NCI-H1417 (cell line): Measurements from ENCODE around the gene MYBPH.
A peak's percentile ranks its signal among the peaks of the same experiment; 100 is the strongest.

ENCODE experiments used
- DNase-seq, 3 experiments: peaks; one replicate each; lab custom pipeline; 2025; lab: John Stamatoyannopoulos, UW

MYBPH gene

GRCh38 chr1:203200916-203201315 is 25.3 kb upstream of the MYBPH start:
- DNase-seq = no peak

GRCh38 chr1:203199816-203200571 is 24.4 kb upstream of the MYBPH start:
- no peak for DNase-seq

- no peak for DNase-seq
Observed at GRCh38 chr1:203199481-203199815, 23.8 kb upstream of the MYBPH start.

DNA sequence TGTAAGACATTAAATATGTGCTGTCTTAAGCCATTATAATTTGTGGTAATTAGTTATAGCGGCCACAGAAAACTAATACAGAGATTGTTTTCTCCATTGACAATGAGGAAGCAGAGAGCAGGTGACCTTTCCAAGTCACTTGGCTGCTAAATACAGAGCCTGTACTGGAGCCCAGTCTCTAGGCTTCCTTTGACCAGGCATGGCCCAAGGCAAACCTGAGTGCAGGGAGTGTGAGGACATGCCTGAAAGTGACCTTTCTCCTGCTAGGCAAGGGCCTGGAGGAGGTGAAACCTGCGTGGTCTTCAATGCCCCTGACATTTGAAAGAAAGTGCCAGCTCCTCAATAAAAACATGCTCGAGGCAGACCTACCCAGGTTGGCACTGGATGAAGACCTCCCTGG is 23.4 kb upstream of the MYBPH start:
- no peak for DNase-seq

DNA sequence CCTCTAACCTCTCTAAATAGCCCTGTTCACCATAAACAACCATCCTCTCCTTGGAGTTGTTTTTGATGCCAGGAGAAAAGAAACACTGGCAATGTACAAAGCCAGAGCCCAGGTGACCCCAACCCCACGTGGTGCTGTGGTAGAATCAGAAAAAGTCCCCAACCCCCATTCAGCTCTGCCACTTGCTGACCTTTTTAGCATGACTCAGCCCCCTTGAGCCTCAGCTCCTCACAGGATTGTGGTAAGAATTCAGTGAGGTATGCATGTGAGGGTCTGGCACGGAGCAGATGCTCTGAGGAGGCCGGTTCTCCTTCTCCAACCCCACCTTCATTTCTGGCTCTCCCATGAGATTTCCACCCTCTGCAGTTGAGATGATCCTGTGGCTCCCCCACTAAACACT is 22.0 kb upstream of the MYBPH start:
- no peak for DNase-seq

DNA sequence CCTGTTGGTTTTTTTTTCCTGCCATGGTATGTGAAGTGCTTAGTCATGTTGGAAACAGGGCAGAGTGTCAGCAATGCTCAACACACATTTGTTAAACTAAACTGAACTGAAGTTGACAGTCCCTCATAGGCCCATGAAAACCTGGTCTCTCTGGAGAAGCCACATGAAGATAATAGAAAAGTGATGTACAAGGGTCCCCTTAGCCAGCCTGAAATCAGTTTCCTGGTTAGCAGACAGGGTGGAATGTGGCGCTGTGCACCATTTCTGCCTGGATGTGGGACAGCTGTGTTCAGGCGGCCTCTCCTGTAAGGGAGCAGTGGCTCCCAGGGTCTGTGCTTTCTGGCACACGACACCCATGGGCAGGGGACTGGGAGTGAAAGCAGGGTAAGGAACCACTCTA is 20.7 kb upstream of the MYBPH start:
- no peak for DNase-seq

DNA sequence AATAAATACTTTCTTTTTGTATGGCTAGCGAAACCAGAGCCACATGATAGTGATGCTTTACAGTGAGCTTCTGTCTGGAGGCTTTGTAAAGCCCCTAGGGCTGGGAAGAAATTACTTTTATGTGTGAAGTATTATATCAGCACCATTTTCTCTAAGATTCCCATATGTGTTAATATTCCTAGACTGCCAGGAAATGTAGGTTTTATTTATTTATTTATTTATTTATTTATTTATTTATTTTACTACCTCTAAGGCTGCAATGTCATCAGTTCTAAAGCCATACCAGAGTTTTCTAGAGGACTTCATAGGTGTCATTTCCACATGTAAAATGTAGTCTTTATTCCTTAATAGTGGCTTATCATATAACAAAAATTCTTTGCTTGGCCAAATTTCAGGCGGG is 15.3 kb upstream of the MYBPH start:
- DNase-seq = no peak

DNA sequence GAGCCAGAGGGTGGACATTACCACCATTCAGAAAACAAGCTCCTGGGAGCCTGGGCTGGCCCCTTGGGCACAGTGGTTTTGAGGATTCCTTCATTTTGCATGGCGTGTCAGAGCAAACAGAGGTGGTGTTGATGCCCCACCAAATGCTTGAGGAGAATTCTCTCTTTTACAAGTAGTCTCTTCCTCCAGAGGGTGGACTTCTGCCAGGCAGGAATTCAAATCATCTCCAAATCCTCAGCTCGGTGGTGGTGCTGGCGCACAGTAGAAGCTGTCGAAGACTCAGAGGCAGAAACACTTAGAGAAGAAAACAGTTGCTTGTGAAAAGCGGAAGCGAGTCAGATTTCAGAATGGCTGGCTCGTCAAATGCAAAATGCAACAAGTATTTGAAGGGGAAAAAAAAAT is 14.3 kb upstream of the MYBPH start:
- DNase-seq = peak in 1 of 3 experiments; percentile 81

GRCh38 chr1:203188686-203189232 is 13.1 kb upstream of the MYBPH start:
- no peak for DNase-seq

- DNase-seq = no peak
Observed at GRCh38 chr1:203187689-203188264, 12.2 kb upstream of the MYBPH start.

DNA sequence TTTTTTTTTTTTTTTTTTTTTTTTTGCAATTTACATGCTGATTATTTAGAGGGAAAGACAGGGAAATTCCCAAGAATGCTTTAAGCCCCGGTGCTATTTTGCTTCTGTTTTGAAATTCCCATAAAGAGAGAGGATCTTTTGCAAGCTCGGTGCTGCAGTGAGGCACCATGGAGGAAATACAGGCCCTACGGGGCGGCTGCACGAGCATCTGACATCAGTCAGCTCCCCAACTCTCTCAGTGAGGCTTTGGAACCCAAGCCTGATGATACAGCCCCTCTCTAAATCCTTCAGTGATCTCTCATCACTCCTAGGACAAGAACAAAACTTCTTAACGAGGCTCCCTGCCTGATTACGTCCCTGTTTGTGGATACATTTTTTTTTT is 11.7 kb upstream of the MYBPH start:
- no peak for DNase-seq

- no peak for DNase-seq
Observed at GRCh38 chr1:203186446-203187303, 11.0 kb upstream of the MYBPH start, which contains the start of gene CHI3L1. Gene CHI3L1, minus strand, starts transcription at chr1:203186704. Its CDS starts 81 bp downstream, at chr1:203186623.

- DNase-seq = no peak
Observed at GRCh38 chr1:203186091-203186445, 10.4 kb upstream of the MYBPH start.

DNA sequence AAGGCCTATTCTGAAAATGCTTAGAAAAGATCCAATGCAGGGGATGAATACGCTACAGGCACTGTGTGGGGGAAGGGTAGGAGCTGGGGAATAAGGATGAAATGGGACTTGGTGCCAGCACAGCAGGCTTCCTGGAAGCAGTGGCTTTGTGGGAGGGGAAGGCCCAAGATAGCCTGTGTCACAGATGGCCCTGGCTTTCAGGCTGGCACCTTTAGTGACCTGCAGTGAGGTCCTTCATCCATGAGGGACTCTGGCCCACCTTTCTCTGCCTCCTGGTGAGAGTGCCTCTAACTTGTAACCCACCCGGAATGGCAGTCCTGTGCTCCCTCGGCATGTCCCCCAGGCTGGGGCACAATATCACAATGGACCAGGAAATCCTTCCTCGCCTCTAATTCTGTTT is 10.0 kb upstream of the MYBPH start:
- DNase-seq = no peak

DNA sequence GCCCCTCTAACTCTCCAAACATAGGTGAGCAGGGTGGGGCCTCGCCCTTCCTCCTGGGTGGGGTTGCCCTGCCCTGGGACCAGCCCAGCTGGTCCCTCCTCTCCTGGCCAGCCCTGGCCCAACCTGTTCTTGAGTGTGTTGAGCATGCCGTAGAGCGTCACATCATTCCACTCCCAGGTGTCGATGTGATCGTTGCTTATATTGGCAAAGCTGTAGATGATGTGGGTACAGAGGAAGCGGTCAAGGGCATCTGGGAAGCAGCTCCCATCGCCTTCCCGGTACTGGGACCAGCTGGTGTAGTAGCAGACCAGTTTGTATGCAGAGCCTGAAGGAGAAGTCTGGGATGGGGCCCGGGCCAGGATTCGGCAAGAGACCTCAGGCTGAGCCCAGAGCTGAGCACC is 9.4 kb upstream of the MYBPH start:
- DNase-seq = no peak

GRCh38 chr1:203184467-203184866 is 8.8 kb upstream of the MYBPH start:
- no peak for DNase-seq

- DNase-seq = no peak
Observed at GRCh38 chr1:203183828-203184227, 8.2 kb upstream of the MYBPH start.

GRCh38 chr1:203182387-203182953 is 6.8 kb upstream of the MYBPH start:
- DNase-seq = no peak

DNA sequence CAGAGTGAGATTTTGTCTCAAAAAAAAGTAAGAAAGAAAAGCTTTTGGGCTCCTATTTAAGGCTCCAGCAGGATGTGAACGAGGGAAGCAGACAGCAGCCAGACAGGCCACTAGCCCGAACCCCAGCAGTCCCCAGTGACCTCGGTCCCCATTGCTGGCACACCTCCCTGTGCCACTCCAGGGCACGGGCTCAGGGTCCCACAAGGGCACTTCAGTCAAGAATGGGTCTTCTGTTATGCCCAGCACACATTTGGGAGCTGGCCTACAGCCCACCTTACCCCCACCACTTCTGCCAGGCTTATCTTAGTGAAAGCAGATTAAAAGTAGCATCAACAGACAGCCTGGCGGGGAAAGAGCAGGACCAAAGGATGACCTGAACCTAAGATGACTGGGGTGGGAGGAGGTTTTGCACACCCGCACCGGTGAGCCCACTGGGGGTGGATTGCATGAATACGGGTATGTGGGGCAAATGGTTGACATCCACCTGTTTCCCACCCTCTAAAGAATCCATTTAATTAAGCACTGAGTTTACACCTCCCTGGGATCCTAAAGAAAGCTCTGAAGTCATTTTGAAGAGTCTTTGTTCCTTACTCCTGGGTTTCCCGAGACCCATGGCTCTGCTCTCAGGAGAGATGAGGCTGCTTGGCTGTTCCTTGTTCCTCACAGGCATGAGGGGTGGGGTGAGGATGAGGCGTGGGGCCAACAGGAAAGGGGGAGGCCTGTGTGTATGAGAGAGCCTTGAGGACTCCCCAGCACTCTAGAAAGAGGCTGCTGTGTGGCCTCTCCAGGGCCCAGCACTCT is 6.2 kb upstream of the MYBPH start:
- DNase-seq = no peak

DNA sequence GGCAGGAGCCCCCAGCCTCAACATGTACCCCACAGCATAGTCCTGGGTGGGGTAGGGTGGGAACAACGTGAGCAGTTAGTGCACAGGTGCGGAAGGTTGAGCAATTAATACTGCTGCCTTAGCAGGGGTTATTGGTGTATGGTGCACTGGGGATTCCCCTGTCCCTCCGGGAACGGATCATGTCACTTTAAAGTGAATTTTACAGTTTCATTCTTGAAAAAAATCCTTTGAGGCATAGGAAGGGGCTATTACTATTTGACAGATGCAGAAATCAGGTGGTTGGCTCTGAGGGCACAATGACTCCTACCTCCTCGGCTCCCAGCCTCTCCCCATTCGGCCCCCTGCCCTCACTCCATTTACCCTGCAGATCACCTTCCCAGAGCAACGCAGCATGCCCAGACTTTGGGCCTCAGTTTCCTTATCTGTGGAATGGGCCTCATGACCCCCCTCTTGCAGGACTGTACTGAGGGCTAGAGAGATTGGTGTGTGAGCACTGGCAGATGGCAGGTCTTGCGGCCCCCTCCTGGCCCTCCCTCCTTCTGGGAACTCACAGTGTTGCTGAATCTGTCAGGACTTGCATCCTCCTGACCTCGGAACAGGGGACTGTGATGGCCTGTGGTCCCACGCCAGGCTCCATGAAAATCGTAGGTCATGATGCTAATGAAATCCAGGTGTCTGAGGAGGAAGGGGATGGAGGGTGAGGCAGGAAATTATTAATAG is 5.1 kb upstream of the MYBPH start:
- no peak for DNase-seq

DNA sequence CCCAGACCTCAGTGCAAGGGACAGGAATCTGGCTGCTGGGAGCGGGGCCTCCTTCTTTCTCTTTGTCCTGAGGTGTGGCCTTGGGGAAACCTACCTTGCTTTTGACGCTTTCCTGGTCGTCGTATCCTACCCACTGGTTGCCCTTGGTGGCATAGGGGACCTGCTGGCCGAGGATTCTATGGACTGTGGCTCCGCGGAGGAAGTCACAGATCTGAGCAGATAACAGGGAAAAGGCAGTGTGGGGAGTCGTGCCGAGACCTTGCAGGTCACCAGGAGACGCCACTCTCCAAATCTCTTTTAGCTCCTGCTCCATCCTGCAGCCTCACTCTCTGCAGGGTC is 4.0 kb upstream of the MYBPH start:
- DNase-seq = no peak
